ENCODE data around the gene MAGEA4. TPM values are rescaled to one million over a fixed set of nuclear protein-coding genes. Genes with fewer than 3 reads are reported as not detected.

Gene MAGEA4, protein sequence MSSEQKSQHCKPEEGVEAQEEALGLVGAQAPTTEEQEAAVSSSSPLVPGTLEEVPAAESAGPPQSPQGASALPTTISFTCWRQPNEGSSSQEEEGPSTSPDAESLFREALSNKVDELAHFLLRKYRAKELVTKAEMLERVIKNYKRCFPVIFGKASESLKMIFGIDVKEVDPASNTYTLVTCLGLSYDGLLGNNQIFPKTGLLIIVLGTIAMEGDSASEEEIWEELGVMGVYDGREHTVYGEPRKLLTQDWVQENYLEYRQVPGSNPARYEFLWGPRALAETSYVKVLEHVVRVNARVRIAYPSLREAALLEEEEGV
- total RNA-seq, result not detected

DNA sequence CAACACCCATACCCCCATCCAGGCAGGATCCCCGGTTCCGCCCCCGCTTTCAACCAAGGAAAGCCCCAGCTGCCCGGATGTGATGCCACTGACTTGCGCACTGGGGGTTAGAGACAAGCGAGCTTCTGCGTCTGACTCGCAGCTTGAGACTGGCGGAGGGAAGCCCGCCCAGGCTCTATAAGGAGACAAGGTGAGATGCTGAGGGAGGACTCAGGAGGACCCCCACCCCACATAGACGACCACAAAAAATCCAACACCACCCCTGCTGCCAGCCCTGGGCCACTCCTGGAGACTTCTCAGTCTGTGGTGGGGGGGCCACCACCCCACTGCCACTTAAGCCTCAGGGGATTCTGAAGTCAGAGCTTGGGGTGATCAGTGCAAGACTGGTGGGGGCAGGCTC lies at the start of gene MAGEA4:
MAGEA4 (plus strand) TSS at position 110 of the 400 bp plus-strand sequence. CDS start 10,776 bp downstream, outside the sequence.
- H3K36me3 ChIP-seq, result no peaks in the 10 kb centered on the region
- H3K27me3 ChIP-seq, result no peaks in the 10 kb centered on the region
- no peaks in the 10 kb centered on the region for H3K4me1 ChIP-seq
- no peak within 1 kb of the TSS for H3K4me3 ChIP-seq
- no peak within 1 kb of the TSS for H3K27ac ChIP-seq
- no peaks in the 10 kb centered on the region for H3K9me3 ChIP-seq
- TF ChIP-seq POLR2A (IDR thresholded peaks at IDR 0.05), result no peak
- TF ChIP-seq, protein P1, sequence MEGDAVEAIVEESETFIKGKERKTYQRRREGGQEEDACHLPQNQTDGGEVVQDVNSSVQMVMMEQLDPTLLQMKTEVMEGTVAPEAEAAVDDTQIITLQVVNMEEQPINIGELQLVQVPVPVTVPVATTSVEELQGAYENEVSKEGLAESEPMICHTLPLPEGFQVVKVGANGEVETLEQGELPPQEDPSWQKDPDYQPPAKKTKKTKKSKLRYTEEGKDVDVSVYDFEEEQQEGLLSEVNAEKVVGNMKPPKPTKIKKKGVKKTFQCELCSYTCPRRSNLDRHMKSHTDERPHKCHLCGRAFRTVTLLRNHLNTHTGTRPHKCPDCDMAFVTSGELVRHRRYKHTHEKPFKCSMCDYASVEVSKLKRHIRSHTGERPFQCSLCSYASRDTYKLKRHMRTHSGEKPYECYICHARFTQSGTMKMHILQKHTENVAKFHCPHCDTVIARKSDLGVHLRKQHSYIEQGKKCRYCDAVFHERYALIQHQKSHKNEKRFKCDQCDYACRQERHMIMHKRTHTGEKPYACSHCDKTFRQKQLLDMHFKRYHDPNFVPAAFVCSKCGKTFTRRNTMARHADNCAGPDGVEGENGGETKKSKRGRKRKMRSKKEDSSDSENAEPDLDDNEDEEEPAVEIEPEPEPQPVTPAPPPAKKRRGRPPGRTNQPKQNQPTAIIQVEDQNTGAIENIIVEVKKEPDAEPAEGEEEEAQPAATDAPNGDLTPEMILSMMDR (IDR thresholded peaks at IDR 0.05), result no peak
- no peak for TF ChIP-seq POLR2AphosphoS5 (IDR thresholded peaks at IDR 0.05)
- no peak for TF ChIP-seq EP300 (IDR thresholded peaks at IDR 0.05)
- no peak for DNase-seq (ENCODE audit: low spot score in 2 of 2)
- 95% methylated on average over 4 of the region's 11 CpGs for WGBS

DNA sequence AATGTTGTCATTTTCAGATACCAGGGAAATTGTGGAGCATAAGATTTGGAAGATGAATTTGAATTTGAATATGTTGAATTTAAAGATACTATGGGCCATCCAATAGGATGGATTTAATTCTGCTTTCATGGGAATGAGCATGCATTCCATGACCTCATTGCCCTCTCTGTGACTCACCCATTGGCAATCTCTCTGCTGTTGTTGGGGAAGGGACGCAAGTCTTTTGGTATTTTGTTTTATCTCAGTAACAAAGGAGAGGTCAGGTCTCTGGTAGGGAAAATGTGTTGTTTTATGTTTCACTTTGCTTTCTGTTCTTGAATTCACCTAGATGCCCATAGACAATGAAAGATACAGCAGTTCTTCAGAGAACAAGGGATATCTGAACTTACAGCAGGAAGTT lies 42.1 kb upstream of the MAGEA4 start:
- Histone ChIP-seq H3K27ac (no peak overlapping the region), H3K27me3 (no peaks in the 10 kb centered on the region), H3K9me3 (no peaks in the 10 kb centered on the region), H3K36me3 (no peaks in the 10 kb centered on the region), H3K4me3 (no peak overlapping the region), H3K4me1 (no peaks in the 10 kb centered on the region)
- 44% methylated on average over 1 of the region's 1 CpG for WGBS
- DNase-seq (ENCODE audit: low spot score in 2 of 2), result no peak
- TF ChIP-seq, protein P1 (IDR thresholded peaks at IDR 0.05), result no peak
- TF ChIP-seq POLR2A (IDR thresholded peaks at IDR 0.05) (no peak), POLR2AphosphoS5 (IDR thresholded peaks at IDR 0.05) (no peak), EP300 (IDR thresholded peaks at IDR 0.05) (no peak)

DNA sequence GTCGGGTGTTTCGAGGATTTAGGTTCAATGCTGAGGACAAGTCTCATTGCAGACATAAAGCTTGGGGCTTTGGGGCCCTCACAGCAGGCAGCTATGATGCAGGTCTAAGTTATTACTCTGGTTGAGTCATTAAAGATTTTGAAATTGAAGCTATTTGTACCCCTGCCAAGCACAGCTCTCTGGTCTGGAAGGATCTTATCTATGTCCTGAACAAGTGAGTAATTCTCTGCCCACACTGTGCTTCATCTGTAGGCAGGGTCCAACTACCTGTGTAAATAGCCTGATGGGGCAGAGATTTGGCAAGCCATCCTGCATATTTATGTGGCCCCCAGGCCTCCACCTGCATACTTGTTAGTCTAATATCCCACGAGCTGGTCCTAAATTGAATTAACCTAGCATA lies 41.4 kb upstream of the MAGEA4 start:
- TF ChIP-seq POLR2A (IDR thresholded peaks at IDR 0.05), result no peak
- TF ChIP-seq POLR2AphosphoS5 (IDR thresholded peaks at IDR 0.05), result no peak
- TF ChIP-seq, protein P1 (IDR thresholded peaks at IDR 0.05), result no peak
- TF ChIP-seq EP300 (IDR thresholded peaks at IDR 0.05), result no peak
- Histone ChIP-seq H3K4me1 (no peaks in the 10 kb centered on the region), H3K27ac (no peak overlapping the region), H3K36me3 (no peaks in the 10 kb centered on the region), H3K4me3 (no peak overlapping the region), H3K27me3 (no peaks in the 10 kb centered on the region), H3K9me3 (no peaks in the 10 kb centered on the region)
- DNase-seq (ENCODE audit: low spot score in 2 of 2), result no peak
- 62% methylated on average over 3 of the region's 3 CpGs for WGBS

DNA sequence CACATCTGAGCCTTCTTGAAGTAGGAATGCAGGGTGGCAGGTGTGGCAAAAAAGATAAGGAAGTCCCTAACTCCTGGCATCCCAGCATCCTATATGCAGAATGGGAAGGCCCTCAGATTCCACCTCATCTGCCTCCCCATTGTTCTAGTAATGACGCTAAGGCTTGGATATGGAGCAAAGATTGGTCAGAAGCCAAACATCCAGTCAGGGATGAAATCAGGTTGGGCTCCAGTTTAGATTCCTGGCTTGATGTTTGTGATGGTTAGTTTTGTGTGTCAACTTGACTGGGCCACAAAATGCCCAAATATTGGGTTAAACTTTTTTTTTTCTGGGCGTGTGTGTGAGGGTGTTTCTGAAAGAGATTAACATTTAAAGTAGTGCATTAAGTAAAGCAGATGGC lies 39.6 kb upstream of the MAGEA4 start:
- H3K4me3 ChIP-seq, result no peak overlapping the region
- H3K4me1 ChIP-seq, result no peaks in the 10 kb centered on the region
- H3K9me3 ChIP-seq, result no peaks in the 10 kb centered on the region
- TF ChIP-seq EP300 (IDR thresholded peaks at IDR 0.05) (no peak), POLR2AphosphoS5 (IDR thresholded peaks at IDR 0.05) (no peak), POLR2A (IDR thresholded peaks at IDR 0.05) (no peak)
- TF ChIP-seq, protein P1 (IDR thresholded peaks at IDR 0.05), result no peak
- no peaks in the 10 kb centered on the region for H3K36me3 ChIP-seq
- no peaks in the 10 kb centered on the region for H3K27me3 ChIP-seq
- H3K27ac ChIP-seq, result no peak overlapping the region
- DNase-seq (ENCODE audit: low spot score in 2 of 2), result no peak
- 27% methylated on average over 2 of the region's 2 CpGs for WGBS

DNA sequence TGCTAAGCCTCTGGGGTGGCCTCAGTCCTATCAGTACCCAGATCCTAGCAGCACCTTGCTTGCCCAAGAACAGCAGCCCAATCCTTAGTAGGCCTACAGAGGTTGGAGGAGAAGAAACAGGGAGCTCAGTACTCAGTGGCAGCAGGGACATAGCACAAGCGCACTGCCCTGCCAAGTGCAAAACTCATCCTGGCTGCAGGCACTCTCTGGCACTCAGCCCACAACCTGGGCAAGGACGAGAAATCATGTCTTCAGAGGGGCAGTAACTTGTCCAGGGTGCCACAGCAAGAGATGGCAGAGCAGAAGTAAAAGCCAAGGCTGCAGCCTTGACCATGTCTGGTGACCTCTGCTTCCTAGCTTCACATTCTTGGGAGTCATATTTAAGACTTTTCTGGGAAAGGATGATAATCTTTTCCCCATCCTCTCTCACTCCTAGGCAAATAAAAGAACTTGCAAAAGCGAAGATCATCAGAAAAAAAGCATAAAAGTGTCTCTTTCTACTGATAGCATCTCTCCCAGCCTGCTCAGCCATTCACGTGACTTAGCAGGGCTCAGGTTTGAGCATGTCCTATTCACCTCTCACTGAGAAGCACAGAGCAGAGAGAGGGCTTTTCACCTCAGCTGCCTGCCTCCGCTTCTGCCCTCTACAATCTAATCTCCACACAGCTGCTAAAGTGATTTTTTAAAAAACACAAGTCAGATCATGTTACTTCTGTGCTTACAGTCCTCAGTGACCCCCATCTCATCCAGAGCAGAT lies 37.2 kb upstream of the MAGEA4 start:
- 40% methylated on average over 4 of the region's 5 CpGs for WGBS
- no peaks in the 10 kb centered on the region for H3K4me1 ChIP-seq
- no peaks in the 10 kb centered on the region for H3K36me3 ChIP-seq
- H3K27me3 ChIP-seq, result no peaks in the 10 kb centered on the region
- no peak overlapping the region for H3K27ac ChIP-seq
- DNase-seq (ENCODE audit: low spot score in 2 of 2), result no peak
- no peak for TF ChIP-seq POLR2A (IDR thresholded peaks at IDR 0.05)
- no peak for TF ChIP-seq EP300 (IDR thresholded peaks at IDR 0.05)
- TF ChIP-seq, protein P1 (IDR thresholded peaks at IDR 0.05), result no peak
- no peak for TF ChIP-seq POLR2AphosphoS5 (IDR thresholded peaks at IDR 0.05)
- no peaks in the 10 kb centered on the region for H3K9me3 ChIP-seq
- H3K4me3 ChIP-seq, result no peak overlapping the region

Measured in suprapubic skin (tissue), 4 donors.